HG03103 (cell line): ENCODE data around the gene KREMEN2.
"Not testable (repeated sequence)": the region's sequence is repeated elsewhere in the genome, so short reads cannot be mapped to it uniquely, and the experiment has no call there.

Source experiments
- ATAC-seq: cut with Tn5 transposase; IDR thresholded peaks from one replicate; pipeline ENCODE4 v1.9.1; 2021; ENCODE audit warnings: low read depth; ENCODE audit not compliant: unreplicated experiment

KREMEN2 gene

GRCh38 chr16:2963723-2964474 lies at the start of gene KREMEN2:
Gene KREMEN2 (plus strand): TSS chr16:2964275. CDS start chr16:2964521, 246 bp downstream.
- no peak for ATAC-seq

- ATAC-seq = no peak
Measured at GRCh38 chr16:2915196-2915929, 48.7 kb upstream of the KREMEN2 start.

GRCh38 chr16:2919511-2920255 lies 44.4 kb upstream of the KREMEN2 start:
- no peak for ATAC-seq

GRCh38 chr16:2923481-2923880 lies 40.6 kb upstream of the KREMEN2 start:
- ATAC-seq = no peak

- ATAC-seq = no peak
Measured at GRCh38 chr16:2924901-2925755, 38.9 kb upstream of the KREMEN2 start.

GRCh38 chr16:2925951-2926649 lies 38.0 kb upstream of the KREMEN2 start:
- no peak for ATAC-seq

GRCh38 chr16:2926650-2926999 lies 37.5 kb upstream of the KREMEN2 start:
- no peak for ATAC-seq

GRCh38 chr16:2927010-2927646 lies 36.9 kb upstream of the KREMEN2 start:
- ATAC-seq = no peak

GRCh38 chr16:2928151-2928550 lies 35.9 kb upstream of the KREMEN2 start:
- not testable (repeated sequence) for ATAC-seq

- ATAC-seq = no peak
Measured at GRCh38 chr16:2928796-2929195, 35.3 kb upstream of the KREMEN2 start.

- ATAC-seq = no peak
Measured at GRCh38 chr16:2929693-2930092, 34.4 kb upstream of the KREMEN2 start.

- no peak for ATAC-seq
Measured at GRCh38 chr16:2930236-2930635, 33.8 kb upstream of the KREMEN2 start.

- ATAC-seq = not testable (repeated sequence)
Measured at GRCh38 chr16:2931231-2931914, 32.7 kb upstream of the KREMEN2 start.

GRCh38 chr16:2933136-2933535 lies 30.9 kb upstream of the KREMEN2 start:
- no peak for ATAC-seq

- no peak for ATAC-seq
Measured at GRCh38 chr16:2933701-2934100, 30.4 kb upstream of the KREMEN2 start.

GRCh38 chr16:2934450-2934849 lies 29.6 kb upstream of the KREMEN2 start:
- no peak for ATAC-seq

GRCh38 chr16:2936436-2937011 lies 27.6 kb upstream of the KREMEN2 start:
- ATAC-seq = no peak

GRCh38 chr16:2937170-2937569 lies 26.9 kb upstream of the KREMEN2 start:
- no peak for ATAC-seq
